Aorta (tissue), 5 donors: ENCODE data around the gene BTBD9. TPM values are rescaled to one million over a fixed set of nuclear protein-coding genes. Genes with fewer than 3 reads are reported as not detected.

Experiments
- ATAC-seq: fragments of 200-7000 bp; cut with Tn5 transposase; one replicate; pipeline ENCODE4 v1.9.1; 2022; ENCODE audit warnings: moderate library complexity; ENCODE audit not compliant: low FRiP score
- DNase-seq, 2 donors: peaks; one replicate each; pipeline ENCODE4 v3.0.0-alpha.2; 2020
- H3K27ac ChIP-seq, 2 donors: one replicate each; pipeline ENCODE4 v1.5.1; 2013; ENCODE audit warnings: low read length in 2 of 2, mild to moderate bottlenecking in 2 of 2, moderate library complexity in 2 of 2, control low read depth in 1 of 2, inconsistent platforms in 1 of 2, low read depth in 1 of 2
- H3K27me3 ChIP-seq, 2 donors: one replicate each; pipeline ENCODE4 v1.6.1; 2013; ENCODE audit warnings: control low read depth in 1 of 2, low read length in 1 of 2, mild to moderate bottlenecking in 1 of 2, moderate library complexity in 1 of 2; ENCODE audit not compliant: insufficient read depth in 2 of 2, control insufficient read depth in 1 of 2
- H3K36me3 ChIP-seq, 2 donors: one replicate each; pipeline ENCODE4 v1.6.1; 2013; ENCODE audit warnings: control low read depth in 1 of 2, low read length in 1 of 2, mild to moderate bottlenecking in 1 of 2; ENCODE audit not compliant: insufficient read depth in 2 of 2, control insufficient read depth in 1 of 2
- H3K4me1 ChIP-seq, 2 donors: one replicate each; pipeline ENCODE4 v1.6.1; 2013; ENCODE audit warnings: low read length in 2 of 2, control low read depth in 1 of 2, mild to moderate bottlenecking in 1 of 2, moderate library complexity in 1 of 2; ENCODE audit not compliant: insufficient read depth in 2 of 2, control insufficient read depth in 1 of 2
- H3K4me3 ChIP-seq, 2 donors: one replicate each; pipeline ENCODE4 v1.5.1; 2013; ENCODE audit warnings: low read length in 2 of 2, control low read depth in 1 of 2, mild to moderate bottlenecking in 1 of 2
- H3K9me3 ChIP-seq: one replicate; pipeline ENCODE4 v1.6.1; 2013; ENCODE audit warnings: mild to moderate bottlenecking, low read length; ENCODE audit not compliant: control insufficient read depth
- WGBS, 2 donors: extraction: QIAGEN DNeasy Blood & Tissue Kit; methylation state at CpG; one replicate each; pipeline ENCODE4 v1.1.7; 2013; 5-methylcytosine and 5-hydroxymethylcytosine counted together
- intact Hi-C, 2 donors: fragments of 100-400 bp; cut with DNase I; formaldehyde crosslinking; loops; one replicate each; pipeline versions ENCODE4 v1.14.2 to v1.15.0; 2022
- polyA plus RNA-seq, 2 donors: library from polyadenylated mRNA; stranded (reverse); fragments of 200-250 nt; gene quantifications; one replicate each; pipeline ENCODE4 v1.2.3, GENCODE V29; 2013
- total RNA-seq, 2 donors: library from RNA; stranded (reverse); fragmentation: NEBNext Ultra II Directional; extraction: Animal tissue kit (Norgen Biotek cat#: 25700); gene quantifications; one replicate each; pipeline ENCODE4 v1.2.1, GENCODE V29; 2021
- donor health status: healthy with polysubstance abuse.
- donor health status: Bipolar disorder and iron deficiency.
- donor health status: DM: no; HTN: no; CAD: no.
- donor health status: DM: no; HTN: no; CAD: no.
- donor health status: DM: yes; HTN: yes; CAD: no.

BTBD9 gene
- total and polyA plus RNA-seq, 4 donors: 1.5 to 23.6 (median 12.4) TPM

DNA sequence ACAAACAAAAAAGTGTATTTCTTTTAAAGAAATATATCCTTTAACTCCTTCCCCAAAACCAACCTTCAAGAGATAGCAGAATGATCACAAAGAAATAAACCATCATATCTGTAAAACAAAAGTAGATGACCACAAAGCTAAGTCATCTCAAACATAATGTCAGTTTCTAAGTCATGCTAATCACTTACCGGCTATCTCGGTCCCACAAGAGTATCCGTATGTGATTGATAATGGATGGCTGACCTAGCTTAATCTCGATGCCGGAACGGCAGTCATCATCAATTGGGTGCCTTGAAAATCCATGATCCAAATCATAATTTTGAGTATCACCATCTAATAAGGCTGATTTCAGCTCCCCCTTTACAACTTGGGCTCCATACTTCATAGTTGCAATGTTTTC, 59.7 kb downstream of the BTBD9 start:
- 95 to 97% methylated on average over 6 of the region's 6 CpGs for WGBS, 2 donors

DNA sequence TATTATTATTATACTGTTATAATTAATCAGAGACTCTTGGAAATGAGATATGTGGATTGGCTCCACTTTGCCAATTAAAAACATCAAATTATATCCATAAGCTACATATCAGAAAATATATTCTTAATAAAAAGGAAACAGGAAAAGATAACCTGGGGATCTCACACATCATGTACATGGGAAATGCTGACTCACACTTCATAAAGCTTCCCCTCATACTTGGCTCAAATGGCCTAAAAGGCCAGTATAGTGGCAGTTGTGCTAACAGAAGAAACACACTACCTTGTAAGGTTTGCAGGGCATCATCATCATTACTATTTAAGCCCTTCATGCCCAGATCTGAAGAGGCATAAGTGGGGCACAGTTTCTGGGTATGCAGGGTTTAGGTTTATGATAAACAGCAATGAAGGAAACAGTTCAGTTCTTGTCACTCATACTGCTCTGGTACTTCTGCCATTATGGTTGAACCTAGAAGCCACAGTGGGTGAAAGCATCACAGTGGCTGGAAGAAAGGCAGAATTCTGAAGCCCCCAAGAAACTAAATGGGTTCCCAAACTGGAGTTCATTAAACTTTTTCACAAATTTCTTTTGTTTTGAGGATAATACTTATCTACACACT, 60.6 kb downstream of the BTBD9 start:
- DNase-seq: no peak
- no peak overlapping the region for H3K4me3 ChIP-seq
- ATAC-seq: no peak
- no peaks in the 10 kb centered on the region for H3K4me1 ChIP-seq
- no peaks in the 10 kb centered on the region for H3K9me3 ChIP-seq
- no peaks in the 10 kb centered on the region for H3K27me3 ChIP-seq
- no peak overlapping the region for H3K27ac ChIP-seq
- intact Hi-C loops: no loop called here
- peaks cover 0 to 4% of the 10 kb centered on the region in 2 donors for H3K36me3 ChIP-seq

More for the DNA sequence above, 59.7 kb downstream of the BTBD9 start:
- no peak overlapping the region for H3K4me3 ChIP-seq
- intact Hi-C loops: no loop called here
- H3K9me3 ChIP-seq: no peaks in the 10 kb centered on the region
- no peaks in the 10 kb centered on the region for H3K4me1 ChIP-seq
- H3K36me3 ChIP-seq: peaks cover 0 to 4% of the 10 kb centered on the region in 2 donors
- H3K27me3 ChIP-seq: no peaks in the 10 kb centered on the region
- no peak overlapping the region for H3K27ac ChIP-seq
- ATAC-seq: no peak
- no peak for DNase-seq

DNA sequence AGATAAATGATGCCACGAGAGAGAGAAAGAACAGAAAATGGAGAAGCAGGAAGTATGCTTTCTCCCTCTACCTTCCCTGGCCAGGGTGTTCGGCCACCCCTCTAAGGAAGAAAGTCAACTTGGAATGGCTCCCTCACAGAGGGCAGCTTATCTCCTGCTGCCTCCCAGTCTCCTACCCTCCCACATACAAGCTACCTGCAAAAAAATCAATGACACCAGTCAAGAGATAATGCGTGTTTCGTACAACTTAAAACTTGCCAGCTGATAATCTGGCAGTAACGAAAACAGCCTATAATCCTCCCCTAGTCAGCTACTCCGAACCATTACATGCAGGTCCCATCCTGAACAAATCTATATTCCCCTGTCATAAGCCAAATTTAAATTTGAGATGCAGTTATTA, 61.7 kb downstream of the BTBD9 start:
- Histone ChIP-seq H3K4me1 (no peaks in the 10 kb centered on the region), H3K27ac (no peak overlapping the region), H3K4me3 (no peak overlapping the region), H3K9me3 (no peaks in the 10 kb centered on the region), H3K36me3 (peaks cover 0 to 4% of the 10 kb centered on the region in 2 donors), H3K27me3 (no peaks in the 10 kb centered on the region)
- no peak for DNase-seq
- no peak for ATAC-seq
- WGBS, 2 donors: 74 to 82% methylated on average over 6 of the region's 6 CpGs
- intact Hi-C loops: no loop called here

DNA sequence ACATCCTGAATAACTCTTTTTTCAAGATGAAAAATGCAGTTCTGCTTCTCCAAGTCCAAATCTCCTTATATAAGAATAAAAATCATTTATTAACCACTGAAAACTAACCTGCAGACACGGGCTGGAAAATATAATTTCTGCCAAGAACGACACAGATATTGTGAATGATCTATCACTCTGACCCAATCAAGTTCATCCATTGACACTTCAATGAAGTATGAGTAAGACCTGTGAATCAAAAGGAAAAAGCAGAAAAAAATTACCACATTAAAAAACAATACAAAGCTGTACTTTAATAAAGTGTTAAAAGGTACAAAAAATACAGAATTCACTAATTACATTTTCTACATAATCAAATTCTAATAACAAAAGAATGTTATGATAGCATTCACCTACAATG, 62.2 kb downstream of the BTBD9 start:
- Histone ChIP-seq H3K27me3 (no peaks in the 10 kb centered on the region), H3K9me3 (no peaks in the 10 kb centered on the region), H3K4me3 (no peak overlapping the region), H3K36me3 (peaks cover 0 to 4% of the 10 kb centered on the region in 2 donors), H3K27ac (no peak overlapping the region), H3K4me1 (no peaks in the 10 kb centered on the region)
- ATAC-seq (no peak), DNase-seq (no peak)
- intact Hi-C loops: no loop called here
- WGBS, 2 donors: 64 to 66% methylated on average over 2 of the region's 2 CpGs

DNA sequence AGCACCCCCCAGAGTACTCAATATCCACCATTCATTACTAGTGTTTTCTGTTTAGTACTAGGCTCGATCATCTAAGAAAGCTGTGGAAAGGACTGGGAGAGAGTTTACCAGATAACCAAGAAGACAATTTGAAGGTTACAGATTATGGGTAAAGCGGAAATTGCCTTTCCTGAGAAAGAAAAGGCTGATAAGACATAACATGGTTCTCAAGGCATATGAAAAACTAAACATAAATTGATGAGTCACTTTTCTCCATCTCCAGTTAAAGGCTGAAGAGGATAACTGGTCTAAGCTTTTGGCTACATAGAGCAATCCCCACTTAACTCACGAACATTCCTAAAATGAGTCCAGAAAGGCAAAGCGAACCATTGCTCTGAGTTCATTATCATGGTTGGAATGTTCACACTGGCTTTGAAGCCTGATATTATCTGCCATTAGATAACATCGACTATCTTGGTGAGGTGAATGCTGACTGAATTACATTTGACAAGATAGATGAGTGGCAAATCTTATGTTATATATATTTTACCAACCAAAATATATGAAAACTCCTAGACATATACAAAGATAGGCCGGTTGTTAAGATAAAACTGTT, 65.8 kb downstream of the BTBD9 start:
- intact Hi-C loops: no loop called here
- DNase-seq (no peak), ATAC-seq (no peak)
- WGBS, 2 donors: 90 to 95% methylated on average over 6 of the region's 6 CpGs
- Histone ChIP-seq H3K36me3 (no peaks in the 10 kb centered on the region), H3K4me1 (no peaks in the 10 kb centered on the region), H3K4me3 (no peak overlapping the region), H3K9me3 (no peaks in the 10 kb centered on the region), H3K27me3 (no peaks in the 10 kb centered on the region), H3K27ac (no peak overlapping the region)

DNA sequence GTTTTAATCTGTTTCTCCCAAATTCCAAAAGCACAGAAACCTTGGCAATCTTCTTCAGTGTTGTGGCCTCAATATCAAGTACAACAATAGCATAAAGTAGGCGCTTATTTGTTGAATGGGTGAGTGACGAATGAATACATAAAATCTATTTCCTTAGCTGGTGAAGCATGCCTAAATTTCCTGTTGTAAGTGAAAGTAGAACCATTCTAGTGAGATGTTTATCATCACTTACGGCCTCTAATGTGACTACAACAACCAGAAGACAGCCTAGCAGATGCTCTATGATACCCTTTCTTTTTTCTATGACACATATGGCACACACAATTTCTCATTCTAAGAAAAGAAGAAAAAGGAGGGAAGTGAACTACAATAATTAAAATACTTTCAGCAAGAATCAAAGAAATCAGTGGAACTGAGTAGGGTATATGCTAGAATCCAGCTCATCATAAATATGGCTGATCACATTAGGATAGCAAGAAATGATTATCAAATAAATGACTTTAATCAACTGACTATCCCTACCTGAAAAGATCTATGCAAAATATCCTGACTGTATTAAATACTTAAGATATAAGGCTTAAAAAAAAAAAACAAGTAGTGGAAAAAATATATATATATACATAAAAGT, 67.4 kb downstream of the BTBD9 start:
- Histone ChIP-seq H3K4me3 (no peak overlapping the region), H3K36me3 (no peaks in the 10 kb centered on the region), H3K9me3 (no peaks in the 10 kb centered on the region), H3K27me3 (no peaks in the 10 kb centered on the region), H3K27ac (no peak overlapping the region), H3K4me1 (no peaks in the 10 kb centered on the region)
- no peak for ATAC-seq
- 84 to 86% methylated on average over 3 of the region's 3 CpGs for whole genome bisulfite sequencing, 2 donors
- intact Hi-C loops: no loop called here
- no peak for DNase-seq

DNA sequence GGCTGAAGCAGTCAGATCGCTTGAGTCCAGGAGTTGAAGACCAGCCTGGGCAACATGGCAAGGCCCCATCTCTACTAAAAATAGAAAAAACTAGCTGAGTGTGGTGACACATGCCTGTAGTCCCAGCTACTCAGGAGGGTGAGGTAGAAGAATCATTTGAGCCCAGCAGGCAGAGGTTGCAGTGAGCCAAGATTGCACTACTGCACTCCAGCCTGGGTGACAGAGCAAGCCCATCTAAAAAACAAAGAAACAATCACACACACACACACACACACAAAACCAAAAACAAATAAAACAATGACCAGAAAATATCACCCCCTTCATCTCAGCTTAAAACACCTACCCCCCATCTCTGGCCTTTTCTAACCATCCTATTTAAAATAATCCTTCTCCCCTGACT, 68.0 kb downstream of the BTBD9 start:
- H3K27me3 ChIP-seq: no peaks in the 10 kb centered on the region
- intact Hi-C loops: no loop called here
- WGBS, 2 donors: 96 to 99% methylated on average over 1 of the region's 1 CpG
- DNase-seq (no peak), ATAC-seq (no peak)
- no peaks in the 10 kb centered on the region for H3K9me3 ChIP-seq
- no peak overlapping the region for H3K4me3 ChIP-seq
- no peaks in the 10 kb centered on the region for H3K36me3 ChIP-seq
- no peaks in the 10 kb centered on the region for H3K4me1 ChIP-seq
- H3K27ac ChIP-seq: no peak overlapping the region

DNA sequence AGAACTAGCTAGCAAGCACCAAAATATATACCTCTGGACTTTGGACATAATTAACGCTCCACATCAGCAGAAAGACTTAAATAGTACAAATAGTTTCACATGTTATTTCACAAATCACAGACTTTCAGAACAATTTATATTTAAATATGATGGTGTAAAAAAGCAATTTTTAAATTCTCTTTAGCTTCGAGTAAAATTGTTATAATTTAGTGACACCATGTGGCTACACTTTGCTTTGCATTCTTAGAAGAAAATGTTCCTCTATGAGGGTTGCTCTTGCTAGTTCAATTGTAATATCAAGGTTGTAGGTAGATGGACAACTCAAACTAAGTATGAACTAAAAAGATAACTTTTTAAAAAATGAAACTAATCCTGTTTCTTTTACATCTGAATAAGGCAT, 69.0 kb downstream of the BTBD9 start:
- ATAC-seq (no peak), DNase-seq (no peak)
- 33 to 39% methylated on average over 2 of the region's 2 CpGs for WGBS, 2 donors
- Histone ChIP-seq H3K9me3 (no peaks in the 10 kb centered on the region), H3K4me3 (no peak overlapping the region), H3K36me3 (no peaks in the 10 kb centered on the region), H3K27ac (no peak overlapping the region), H3K27me3 (no peaks in the 10 kb centered on the region), H3K4me1 (no peaks in the 10 kb centered on the region)
- intact Hi-C loops: no loop called here

DNA sequence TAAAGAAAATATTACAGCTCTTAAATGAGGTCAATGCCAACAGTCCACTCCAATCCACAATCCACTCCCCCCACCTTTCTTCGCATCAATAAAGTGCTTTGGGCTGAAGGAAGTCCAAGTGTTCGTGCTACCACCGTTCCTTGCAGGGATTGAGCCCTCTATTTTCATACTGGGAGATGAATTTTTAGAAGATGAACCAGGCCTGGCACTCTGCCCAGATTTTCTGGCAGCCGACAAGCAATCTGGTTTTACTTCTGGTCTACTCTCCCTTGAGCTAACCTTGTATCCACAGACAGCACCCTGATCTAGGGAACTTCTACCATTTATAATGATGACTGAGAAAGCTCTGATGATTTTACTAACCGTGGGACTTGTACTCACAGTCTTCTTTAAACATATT, 72.3 kb downstream of the BTBD9 start:
- no peaks in the 10 kb centered on the region for H3K9me3 ChIP-seq
- intact Hi-C loops: no loop called here
- no peaks in the 10 kb centered on the region for H3K27me3 ChIP-seq
- 34 to 39% methylated on average over 5 of the region's 5 CpGs for WGBS, 2 donors
- no peak overlapping the region for H3K4me3 ChIP-seq
- no peak overlapping the region for H3K27ac ChIP-seq
- peak; percentile 75 to 88 for DNase-seq
- H3K36me3 ChIP-seq: no peaks in the 10 kb centered on the region
- no peak for ATAC-seq
- no peaks in the 10 kb centered on the region for H3K4me1 ChIP-seq
